Amniotic stem cell (primary cell): ENCODE results near the gene SNAP25.
A peak's percentile ranks its signal among the peaks of the same experiment; 100 is the strongest.

ENCODE experiments used
- DNase-seq: peaks from one replicate; lab custom pipeline; 2025; lab: John Stamatoyannopoulos, UW

Gene SNAP25

DNA sequence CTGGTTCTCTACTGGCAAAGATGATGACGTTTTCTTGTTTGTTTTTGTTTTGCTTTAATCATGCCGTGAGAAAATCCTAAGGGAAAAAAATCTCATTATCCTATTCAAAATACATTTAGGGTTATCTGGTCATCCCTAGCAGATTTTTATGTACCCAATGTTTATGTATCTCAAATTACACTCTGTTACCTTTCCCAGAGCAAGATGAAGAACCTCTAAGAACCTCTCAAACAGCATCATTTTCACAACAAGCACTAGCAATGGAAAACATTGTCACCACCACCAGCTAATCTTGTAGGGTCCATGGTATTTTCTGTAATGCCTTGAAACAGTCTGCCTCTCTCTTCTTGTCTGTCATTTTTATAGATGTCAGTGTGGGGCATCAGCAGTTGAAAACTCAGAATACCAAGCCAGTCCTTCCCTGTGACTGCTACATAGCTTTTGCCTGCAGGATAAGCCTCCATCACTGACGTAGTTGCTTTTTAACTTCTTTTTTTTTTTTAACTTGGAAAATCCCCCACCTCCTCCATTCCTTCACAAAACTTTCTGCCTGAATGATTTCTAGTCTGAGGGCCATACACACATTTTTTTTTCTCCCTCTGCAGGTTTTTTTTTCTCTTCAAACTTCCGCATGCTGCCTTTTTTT is 2.4 kb upstream of the SNAP25 start:
- no peak for DNase-seq

DNA sequence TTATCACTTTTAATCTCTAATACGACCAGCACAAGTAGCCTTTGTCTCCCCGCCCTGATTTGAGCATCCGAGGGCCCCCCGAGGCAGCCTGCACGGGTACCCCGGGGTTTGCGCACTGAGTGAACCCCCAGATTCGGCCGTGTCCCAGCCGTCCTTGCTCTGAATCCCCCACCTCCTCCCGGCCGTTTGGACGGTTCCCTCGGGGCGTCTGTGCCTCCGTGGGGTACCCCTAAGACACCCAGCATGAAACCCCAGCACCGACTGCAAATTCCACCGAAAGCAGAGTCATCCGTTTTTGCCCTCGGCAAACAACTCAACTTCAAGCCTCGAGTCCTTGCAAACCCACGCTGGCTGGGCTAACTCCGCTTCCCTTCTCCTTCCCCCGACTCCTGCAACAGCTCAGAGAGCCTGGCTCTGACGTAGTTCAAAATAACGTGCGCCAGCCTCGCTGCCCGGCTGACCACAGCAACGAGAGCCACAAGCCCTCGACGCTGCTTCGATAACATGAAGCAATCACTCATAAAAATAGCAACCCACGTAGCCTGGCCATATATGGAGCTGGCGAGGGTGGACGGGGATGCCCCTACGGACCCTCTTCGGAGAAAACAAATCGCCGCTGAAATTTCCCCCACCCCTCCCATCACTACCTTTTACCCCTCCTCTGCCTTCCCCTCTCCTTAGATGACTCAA is 764 bp upstream of the SNAP25 start:
- DNase-seq = peak; percentile 33

- DNase-seq = no peak
Observed at GRCh38 chr20:10219452-10219791, 792 bp downstream of the SNAP25 start.

DNA sequence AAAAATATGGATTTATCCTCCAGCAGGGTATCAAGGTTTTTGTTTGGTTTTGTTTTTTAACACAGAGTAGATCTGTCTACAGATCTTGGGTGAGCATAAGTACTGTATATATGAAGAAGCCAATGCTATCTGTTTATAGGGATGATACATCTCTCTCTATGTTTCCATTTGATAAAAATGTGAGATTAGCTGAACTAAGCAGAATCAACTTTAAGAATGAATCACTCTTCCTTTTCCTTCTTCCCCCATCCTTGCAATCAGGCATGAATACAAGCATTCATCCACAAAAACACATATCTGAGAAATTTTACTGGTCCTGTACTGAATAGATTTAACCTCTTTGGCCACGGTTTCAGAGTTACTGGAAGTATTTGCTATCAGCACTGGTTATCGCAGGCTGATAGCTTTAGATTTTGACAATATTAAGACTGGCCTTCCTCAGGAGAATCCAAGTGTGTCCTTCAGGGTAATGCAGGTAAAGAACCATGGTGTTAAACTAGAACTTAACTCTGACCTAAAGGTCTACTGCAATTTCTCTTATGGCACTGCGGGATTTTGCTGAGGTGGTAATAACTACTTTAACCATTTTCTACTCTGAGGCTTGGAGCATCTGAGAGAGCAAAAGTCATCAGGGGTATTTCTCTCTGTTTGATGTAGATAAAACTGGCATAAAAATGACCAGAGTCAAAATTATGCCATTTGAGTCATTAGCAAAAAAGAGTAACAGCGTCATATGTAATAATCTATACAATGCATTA is 1.5 kb downstream of the SNAP25 start:
- no peak for DNase-seq

DNA sequence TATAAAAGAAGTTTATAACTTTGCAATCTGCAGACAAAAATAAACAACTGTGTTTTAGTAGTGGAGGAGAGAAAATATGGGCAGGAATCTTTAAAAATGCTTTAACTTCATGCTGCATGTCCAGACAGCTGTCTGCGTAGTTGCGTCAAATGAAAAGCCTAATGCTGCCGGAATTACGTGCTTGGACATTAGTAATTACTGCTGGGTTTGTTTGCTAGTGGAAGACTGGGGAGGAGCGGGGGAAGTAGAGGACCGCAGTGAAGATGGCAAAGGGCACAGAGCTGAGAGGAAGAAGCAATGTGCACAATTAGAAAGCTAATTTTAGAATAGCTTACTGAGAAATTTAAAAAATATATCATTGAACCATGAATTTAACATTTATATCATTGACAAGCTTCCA is 2.4 kb downstream of the SNAP25 start:
- no peak for DNase-seq

DNA sequence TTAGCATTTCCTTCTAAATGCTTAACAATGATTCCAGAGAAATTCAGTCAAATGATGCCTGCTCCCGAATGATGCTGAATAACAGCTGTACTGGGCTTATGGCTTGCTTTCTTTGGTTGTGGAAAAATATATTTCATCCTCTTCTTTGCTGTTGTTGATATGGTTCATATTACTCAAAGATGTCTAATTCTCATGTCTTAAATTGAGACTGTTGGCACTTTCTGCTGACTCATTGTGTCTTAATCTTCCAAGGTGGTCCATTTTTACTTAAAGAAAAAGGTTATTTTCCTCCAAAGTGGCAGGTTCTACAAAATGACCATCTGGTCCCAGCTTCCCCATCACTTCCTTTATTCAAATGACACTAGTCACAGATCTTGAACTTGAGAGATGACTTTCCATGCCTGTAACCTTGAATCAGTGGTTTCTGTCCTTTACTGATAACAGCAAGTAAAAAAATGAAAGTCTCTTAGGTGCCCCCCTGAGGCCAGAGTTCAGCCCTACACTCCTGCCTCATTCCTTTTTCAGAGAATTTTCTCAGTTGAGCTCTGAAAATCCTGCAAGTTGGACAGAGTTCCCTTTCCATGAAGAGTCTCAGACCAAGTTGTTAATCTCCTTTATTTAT is 6.9 kb downstream of the SNAP25 start:
- no peak for DNase-seq

DNA sequence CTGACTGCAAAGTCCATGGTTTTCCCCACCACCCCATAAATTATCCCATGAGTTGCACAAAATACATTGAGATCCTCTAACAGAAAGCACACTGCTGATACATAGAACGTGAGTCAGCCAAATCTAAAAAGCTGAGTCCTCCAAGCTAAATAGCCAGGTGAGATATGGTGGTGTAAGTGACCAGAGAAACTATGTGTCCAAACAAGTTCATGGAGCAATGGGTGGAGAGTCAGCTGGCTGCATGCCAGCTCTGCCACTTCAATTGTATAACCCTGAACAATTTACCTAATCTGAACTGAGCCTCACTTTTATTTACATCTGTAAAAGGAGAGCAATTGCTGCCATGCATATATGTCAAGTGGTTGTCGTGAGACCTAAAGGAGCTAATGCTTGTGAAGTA is 9.7 kb downstream of the SNAP25 start:
- no peak for DNase-seq

DNA sequence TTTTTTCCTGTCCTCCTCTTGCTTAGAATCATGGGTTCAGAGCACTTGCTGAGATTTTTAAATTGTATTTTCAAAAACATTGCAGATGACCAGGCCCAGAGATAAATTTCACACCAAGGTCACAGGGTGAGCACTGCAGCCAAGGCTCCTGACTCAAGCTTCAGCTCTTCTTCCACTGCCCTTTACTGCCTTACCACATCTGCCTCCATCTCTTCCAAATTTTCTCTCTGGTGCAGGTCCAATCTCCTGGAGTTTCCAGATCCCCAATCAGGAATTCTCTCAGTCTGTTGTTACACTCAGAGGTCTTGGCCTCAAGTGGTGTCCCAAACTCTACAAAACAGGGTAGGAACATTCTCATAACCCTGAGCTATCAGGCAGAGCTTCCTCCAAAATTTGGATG is 12.7 kb downstream of the SNAP25 start:
- DNase-seq = no peak

DNA sequence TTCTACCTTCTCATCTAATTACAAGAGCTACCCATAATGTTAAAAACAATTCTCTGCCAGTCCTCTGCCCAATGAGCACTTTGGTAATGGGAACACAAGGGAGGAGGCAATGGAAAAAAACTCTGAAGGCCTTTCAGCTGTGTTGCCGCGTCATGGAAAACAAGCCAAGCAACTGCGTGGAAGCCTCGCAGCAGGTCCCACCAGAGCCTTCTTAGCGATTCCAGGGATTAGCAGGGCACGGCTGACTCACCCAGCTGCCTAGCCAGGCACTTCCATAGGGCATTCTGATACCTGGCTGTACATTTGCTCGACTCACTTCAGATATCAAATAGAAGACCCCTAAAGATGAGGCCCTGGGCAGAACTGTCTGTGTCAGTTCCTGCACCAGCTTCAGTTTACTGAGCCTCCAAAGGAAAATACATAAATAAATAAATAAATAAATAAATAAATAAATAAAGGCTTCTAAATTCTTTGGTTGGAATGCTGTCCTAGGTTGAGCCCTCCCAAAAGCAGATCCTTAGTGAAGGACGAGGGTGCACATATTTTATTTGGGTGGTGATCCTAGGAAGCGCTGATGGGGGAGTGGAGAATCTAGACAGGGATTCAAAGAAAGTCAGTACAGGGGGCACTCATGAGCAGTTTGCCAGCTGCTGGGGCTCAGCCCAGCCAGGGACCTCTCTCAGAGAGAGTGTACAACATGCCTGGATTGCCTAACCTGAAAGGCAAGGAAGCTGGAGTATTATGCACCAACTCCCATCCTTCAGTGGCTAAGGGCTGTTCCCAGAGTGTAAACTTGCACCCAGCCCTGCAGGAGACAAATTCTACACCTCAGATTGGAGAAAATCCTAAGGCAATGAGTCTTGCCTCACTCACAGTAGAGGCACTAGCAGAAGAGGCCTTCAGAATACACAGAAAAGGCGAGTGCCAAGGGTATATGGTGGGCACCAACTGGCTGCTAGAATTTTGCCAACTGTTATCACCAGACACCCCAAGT is 18.2 kb downstream of the SNAP25 start:
- DNase-seq = no peak

GRCh38 chr20:10239954-10240353 is 21.3 kb downstream of the SNAP25 start:
- DNase-seq = no peak

DNA sequence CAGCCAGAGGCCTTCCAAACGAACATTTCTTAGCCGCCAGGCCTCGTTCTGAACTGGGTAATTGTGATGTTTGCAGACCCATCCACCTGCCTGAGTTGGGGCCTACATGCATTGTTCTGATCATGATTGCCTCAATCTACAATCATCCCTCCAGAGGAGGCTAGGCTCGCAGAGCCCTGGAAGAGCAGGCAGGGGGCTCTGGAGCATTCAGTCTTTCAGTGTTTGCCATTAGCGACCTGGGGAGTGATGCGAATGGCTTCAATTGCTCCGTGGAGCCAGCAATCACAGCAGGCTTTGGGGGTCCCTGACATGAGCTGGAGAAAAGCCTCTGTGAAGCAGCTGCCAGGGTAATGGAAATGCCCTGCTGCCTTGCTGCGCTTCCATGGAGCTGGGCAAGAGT is 22.0 kb downstream of the SNAP25 start:
- DNase-seq = no peak

GRCh38 chr20:10242166-10242565 is 23.5 kb downstream of the SNAP25 start:
- no peak for DNase-seq

DNA sequence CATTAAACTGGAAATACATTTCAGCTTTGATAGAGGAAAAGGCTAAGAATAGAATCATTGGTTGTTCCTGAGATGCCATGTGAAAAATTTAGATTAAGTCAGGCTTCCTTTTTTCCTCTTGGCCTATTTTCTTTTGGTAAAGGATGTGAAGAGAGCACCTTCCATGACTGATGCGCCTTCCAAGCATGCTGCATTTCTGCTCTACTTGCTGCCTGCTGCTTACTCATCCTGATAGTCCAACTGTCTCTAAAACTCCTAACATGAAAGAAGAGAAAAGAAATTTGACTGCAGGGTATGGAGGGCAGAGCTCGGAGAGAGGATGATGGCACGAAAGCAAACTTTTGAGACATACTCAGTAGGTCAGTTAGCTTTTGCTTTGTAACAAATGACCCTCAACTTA is 28.8 kb downstream of the SNAP25 start:
- DNase-seq = no peak

- DNase-seq = no peak
Observed at GRCh38 chr20:10249048-10249770, 30.6 kb downstream of the SNAP25 start.

GRCh38 chr20:10249822-10250221 is 31.2 kb downstream of the SNAP25 start:
- DNase-seq = no peak

- no peak for DNase-seq
Observed at GRCh38 chr20:10250902-10251301, 32.3 kb downstream of the SNAP25 start.

DNA sequence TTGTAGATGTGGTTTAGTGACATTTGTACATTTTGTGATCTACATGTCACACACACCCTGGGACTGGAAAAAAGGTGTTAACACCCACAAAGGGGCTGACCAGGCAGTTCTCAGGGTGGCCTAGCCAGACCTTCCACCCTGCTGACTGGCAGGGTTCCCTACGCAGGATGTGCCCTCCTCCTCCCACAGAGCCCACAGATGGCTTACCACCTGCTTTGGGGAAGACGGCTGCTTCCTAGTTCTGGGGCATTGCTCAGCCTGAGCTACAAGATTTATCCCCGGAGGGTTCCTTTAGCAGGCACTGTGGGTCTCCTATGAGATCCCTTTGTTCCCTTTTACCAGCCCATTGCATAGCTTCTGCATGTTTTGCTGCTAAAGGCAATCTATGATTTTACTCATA is 35.1 kb downstream of the SNAP25 start:
- DNase-seq = no peak

DNA sequence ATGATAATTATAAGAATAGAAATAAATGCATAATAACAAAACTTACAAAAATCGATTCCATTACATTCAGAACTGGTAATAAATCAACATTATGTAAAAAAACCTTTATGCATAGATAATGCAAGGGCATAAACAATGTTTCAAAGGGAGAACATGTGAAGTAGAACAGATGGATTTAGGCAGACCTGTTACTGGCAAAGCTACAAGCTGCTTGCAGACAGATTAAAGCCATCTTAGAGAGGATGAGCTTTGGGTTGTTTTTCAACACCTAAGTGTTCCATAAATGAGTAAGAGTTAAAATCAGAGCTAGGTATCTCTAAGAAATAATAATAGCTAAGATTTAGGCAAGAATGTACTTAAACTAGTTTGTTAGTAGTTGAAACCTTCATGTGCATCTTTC is 37.2 kb downstream of the SNAP25 start:
- no peak for DNase-seq

GRCh38 chr20:10259166-10259565 is 40.5 kb downstream of the SNAP25 start:
- DNase-seq = no peak

DNA sequence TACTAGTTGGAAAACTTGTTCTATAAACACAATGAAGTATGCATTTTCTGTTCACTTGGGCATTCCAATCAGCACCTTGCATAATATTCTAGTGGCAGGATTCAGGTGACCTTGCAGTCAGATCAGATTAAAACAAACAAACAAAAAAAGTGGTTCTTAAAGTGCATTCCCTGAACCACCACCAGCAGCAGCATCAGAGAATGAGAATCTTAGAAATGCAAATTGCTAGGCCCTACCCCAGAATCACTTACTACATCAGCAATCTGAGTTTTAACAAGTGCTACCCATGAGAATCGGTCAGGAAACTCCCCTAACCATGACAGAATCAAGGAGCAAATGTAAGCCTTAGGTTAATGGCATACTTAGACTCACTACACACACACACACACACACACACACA is 41.7 kb downstream of the SNAP25 start:
- DNase-seq = no peak

DNA sequence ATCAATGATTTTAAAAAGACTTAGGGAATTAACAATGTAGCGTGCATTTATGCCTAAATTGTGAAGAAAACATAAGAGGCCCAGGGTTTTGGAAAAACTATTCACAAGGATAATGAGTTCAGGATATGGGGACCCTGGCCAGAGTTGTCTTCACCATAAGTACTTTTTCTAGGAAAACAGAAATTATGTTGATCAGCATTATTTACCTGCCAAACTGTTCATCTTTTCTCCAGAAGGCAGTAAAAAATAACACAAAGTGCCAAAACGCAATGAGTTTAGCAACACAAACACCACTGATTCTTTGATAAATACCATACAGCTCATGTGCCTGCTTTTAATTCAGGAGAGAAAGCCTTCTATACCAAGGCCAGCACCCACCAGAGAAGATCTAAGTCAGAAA is 43.1 kb downstream of the SNAP25 start:
- DNase-seq = no peak
